Spleen (tissue), 7 donors: ENCODE data around the gene STXBP1.

Source experiments
- POLR2AphosphoS5 ChIP-seq, 3 donors: sonication (generic); formaldehyde crosslinking; IDR thresholded peaks; one replicate each; pipeline ENCODE4 v1.5.1; 2017; ENCODE audit warnings: antibody characterized with exemption in 3 of 3
- TF ChIP-seq, protein P1 (sequence below), 11 experiments: fragments of 200-600 bp in 7 of 11; fragments of 450-650 bp in 4 of 11; sonication (generic) in 4 of 11; IDR thresholded peaks in 8 of 11; conservative IDR thresholded peaks in 3 of 11; 1 replicate in 7 of 11; 2 replicates in 4 of 11; pipeline versions ENCODE4 v1.4.0 to v1.8.0; 2016 to 2021; ENCODE audit warnings: antibody characterized with exemption in 11 of 11, inconsistent platforms in 4 of 11, mild to moderate bottlenecking in 1 of 11
- donor health status: DM: no; HTN: no; CAD: no; lungs with moderate emphysema.
- donor health status: DM: no; HTN: no; CAD: no.
- donor health status: DM: no; HTN: no; CAD: no.

DNA sequence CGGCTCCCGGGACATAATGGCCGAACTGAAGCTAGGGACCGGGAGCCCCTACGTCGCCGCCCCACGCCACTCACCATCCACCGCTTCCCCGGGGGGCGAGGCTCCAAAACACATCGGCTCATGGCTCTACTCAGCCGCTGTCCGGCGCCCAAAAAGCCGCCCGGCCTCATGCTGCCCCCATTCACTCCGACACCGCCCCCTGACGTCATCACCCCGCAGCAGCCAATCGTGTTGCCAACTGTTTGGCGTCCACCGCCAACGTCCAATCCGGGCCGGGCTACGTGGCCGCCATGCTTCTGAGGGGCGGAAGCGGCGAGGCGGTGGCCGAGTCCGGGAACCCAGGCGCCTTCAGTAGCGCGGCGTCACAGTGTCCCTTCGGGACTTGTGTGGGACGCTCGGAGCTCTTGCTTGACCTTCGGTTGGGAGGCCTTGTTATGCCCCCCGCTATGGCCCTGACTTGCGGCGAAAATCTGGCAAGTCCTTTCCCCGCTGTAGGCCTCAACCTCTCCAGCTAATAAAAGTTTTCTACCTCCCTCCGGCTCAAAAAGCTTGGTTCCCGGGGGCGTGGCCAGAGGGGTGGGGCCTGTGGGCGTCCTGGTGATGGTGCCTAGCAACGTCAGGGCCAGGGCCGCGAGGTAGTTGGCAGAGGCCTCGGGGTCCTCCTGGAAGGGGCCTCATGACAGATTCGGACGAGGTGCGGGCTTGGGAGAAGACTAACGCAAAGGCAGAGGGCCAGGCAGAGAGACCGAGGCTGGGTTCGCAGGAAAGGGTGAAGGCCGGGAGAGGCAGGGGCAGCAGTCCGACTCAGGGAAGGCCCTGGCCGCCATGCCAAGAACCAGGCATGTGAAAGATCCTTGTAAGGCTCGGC, 103.6 kb downstream of the STXBP1 start, which contains the start of the genes PTRH1 and TTC16:
- TF ChIP-seq, protein P1, sequence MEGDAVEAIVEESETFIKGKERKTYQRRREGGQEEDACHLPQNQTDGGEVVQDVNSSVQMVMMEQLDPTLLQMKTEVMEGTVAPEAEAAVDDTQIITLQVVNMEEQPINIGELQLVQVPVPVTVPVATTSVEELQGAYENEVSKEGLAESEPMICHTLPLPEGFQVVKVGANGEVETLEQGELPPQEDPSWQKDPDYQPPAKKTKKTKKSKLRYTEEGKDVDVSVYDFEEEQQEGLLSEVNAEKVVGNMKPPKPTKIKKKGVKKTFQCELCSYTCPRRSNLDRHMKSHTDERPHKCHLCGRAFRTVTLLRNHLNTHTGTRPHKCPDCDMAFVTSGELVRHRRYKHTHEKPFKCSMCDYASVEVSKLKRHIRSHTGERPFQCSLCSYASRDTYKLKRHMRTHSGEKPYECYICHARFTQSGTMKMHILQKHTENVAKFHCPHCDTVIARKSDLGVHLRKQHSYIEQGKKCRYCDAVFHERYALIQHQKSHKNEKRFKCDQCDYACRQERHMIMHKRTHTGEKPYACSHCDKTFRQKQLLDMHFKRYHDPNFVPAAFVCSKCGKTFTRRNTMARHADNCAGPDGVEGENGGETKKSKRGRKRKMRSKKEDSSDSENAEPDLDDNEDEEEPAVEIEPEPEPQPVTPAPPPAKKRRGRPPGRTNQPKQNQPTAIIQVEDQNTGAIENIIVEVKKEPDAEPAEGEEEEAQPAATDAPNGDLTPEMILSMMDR (IDR thresholded peaks at IDR 0.05 in 8 of 11, conservative IDR thresholded peaks at IDR 0.05 in 3 of 11): peak in 3 of 11 experiments; percentile 15 to 37 (median 24)
- peak; percentile 84 to 93 (median 88) for TF ChIP-seq POLR2AphosphoS5 (IDR thresholded peaks at IDR 0.05)
